DND-41 (cell line): ENCODE measurements around the gene TMEM63C.

Experiments
- ATAC-seq: fragments of 200-7000 bp; cut with Tn5 transposase; 3 replicates; pipeline ENCODE4 v1.9.1; 2021; ENCODE audit warnings: low read depth; ENCODE audit not compliant: insufficient read depth
- DNase-seq: peaks from one replicate; pipeline ENCODE4 v3.0.0-alpha.2; 2020
- H2AFZ ChIP-seq: 2 replicates; pipeline ENCODE4 v1.6.0; 2012; ENCODE audit warnings: low read depth, low read length
- H3K27ac ChIP-seq: 2 replicates; pipeline ENCODE4 v1.5.1; 2012; ENCODE audit warnings: low read length, inconsistent platforms
- H3K27me3 ChIP-seq: fragments of 200-600 bp; sonication (generic); 2 replicates; pipeline ENCODE4 v1.6.0; 2012; ENCODE audit warnings: low read length, mild to moderate bottlenecking, inconsistent platforms; ENCODE audit not compliant: insufficient read depth, poor library complexity
- H3K36me3 ChIP-seq: 2 replicates; pipeline ENCODE4 v1.5.1; 2012; ENCODE audit warnings: low read length, inconsistent platforms; ENCODE audit not compliant: insufficient read depth
- H3K4me1 ChIP-seq: 2 replicates; pipeline ENCODE4 v1.5.1; 2012; ENCODE audit warnings: mild to moderate bottlenecking, low read length; ENCODE audit not compliant: insufficient read depth
- H3K4me2 ChIP-seq: 2 replicates; pipeline ENCODE4 v1.6.0; 2012; ENCODE audit warnings: mild to moderate bottlenecking, moderate library complexity, low read length, inconsistent platforms; ENCODE audit not compliant: insufficient read depth
- H3K4me3 ChIP-seq, 2 experiments: fragments of 200-600 bp in 1 of 2; shearing (Covaris generic) in 1 of 2; 2 replicates each; pipeline ENCODE4 v1.5.1; 2012 to 2016; ENCODE audit warnings: inconsistent platforms in 2 of 2, low read length in 2 of 2, mild to moderate bottlenecking in 2 of 2, low read depth in 1 of 2, moderate library complexity in 1 of 2
- H3K79me2 ChIP-seq: 2 replicates; pipeline ENCODE4 v1.6.0; 2012; ENCODE audit warnings: low read length, inconsistent platforms; ENCODE audit not compliant: insufficient read depth
- H3K9ac ChIP-seq: 2 replicates; pipeline ENCODE4 v1.6.0; 2012; ENCODE audit warnings: low read depth, mild to moderate bottlenecking, inconsistent platforms, low read length, moderate library complexity
- H3K9me3 ChIP-seq: 2 replicates; pipeline ENCODE4 v1.5.1; 2012; ENCODE audit warnings: low read length, moderate library complexity, mild to moderate bottlenecking, inconsistent platforms; ENCODE audit not compliant: insufficient read depth, severe bottlenecking
- H4K20me1 ChIP-seq: 2 replicates; pipeline ENCODE4 v1.6.0; 2012; ENCODE audit warnings: low read length; ENCODE audit not compliant: insufficient read depth
- EZH2 ChIP-seq: IDR thresholded peaks from 3 replicates; pipeline ENCODE4 v1.6.1; 2012; ENCODE audit warnings: borderline replicate concordance, low read depth, mild to moderate bottlenecking, moderate library complexity, low read length, inconsistent platforms; ENCODE audit not compliant: severe bottlenecking
- TF ChIP-seq, protein P1 (sequence below): IDR thresholded peaks from 2 replicates; pipeline ENCODE4 v1.5.1; 2012; ENCODE audit warnings: borderline replicate concordance, low read length, moderate library complexity, mild to moderate bottlenecking; ENCODE audit not compliant: poor library complexity, severe bottlenecking; ENCODE audit errors: extremely low read depth

The TMEM63C gene

DNA sequence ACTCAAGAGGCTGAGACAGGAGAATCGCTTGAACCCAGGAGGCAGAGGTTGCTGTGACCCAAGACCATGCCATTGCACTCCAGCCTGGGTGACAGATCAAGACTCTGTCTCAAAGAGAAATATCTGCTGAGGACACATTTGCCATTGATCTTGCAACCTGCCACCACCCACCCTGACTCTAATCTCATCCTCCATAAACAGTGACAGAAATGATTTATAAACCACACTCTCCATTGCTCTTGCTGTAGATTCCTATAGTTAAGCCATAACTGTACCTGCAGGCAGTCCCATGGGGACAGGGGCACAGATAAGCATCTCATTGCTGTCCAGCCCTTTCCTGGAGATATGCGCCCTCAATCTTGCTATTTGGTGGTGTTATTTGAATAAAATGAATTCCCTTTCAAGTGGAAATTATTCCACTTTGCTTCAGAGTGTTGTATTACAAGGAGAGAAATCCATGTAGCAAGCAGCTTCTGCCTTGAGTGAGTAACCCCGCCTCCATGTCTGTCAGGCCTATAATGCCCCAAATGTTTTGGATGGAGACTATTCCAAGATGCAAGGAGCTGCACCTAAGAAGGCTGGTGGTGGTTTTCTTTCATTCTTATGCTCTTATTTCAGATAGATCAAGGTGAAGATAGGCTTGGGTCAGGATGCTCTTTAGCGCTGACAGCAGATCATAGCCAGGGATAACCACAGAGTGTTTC is 37.0 kb upstream of the TMEM63C start:
- no peak for ATAC-seq
- Histone ChIP-seq H3K4me1 (no peaks in the 10 kb centered on the region), H3K27me3 (peaks cover 13% of the 10 kb centered on the region)

DNA sequence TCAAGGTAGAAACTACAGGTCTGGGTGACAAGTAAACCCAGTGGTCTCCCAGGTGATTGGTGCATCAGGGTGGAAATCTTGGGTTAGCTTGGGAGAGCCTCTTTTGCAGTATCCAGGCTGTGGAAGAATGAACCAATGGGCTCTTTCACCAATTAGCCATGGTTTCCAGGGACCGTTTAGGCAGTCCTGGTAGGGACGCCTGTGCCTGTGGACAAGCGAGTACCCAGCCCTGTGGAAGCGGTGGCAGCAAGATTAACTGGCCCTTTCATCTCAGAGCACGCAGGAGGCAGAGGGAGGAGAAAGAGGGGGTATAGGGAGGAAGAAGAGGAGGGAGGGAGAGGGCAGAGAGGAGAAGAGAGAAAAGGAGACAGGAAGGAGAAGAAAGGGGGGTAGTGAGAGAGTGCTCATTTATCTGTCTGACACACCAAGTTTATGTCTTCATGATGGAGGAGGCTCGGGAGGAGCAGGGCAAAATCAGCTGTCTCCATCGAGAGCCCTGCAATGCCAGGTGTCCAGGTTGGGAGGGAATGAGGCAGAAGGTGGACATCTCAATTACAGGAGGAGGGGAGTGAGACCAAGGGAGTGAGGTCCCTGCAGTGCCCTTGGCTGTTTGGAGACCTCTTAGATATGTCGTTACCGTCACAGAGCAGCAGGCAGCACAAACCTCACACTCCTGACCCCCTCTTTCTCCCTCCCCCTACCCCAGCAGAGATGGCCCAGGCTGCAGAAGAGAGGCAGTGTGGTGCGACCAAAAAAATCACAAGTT is 35.4 kb upstream of the TMEM63C start:
- DNase-seq (no peak), ATAC-seq (no peak)
- Histone ChIP-seq H3K4me3 (no peak overlapping the region), H3K27me3 (peaks cover 13% of the 10 kb centered on the region), H4K20me1 (no peaks in the 10 kb centered on the region), H3K4me2 (no peak overlapping the region), H3K79me2 (no peaks in the 10 kb centered on the region), H3K27ac (no peak overlapping the region), H3K9ac (no peak overlapping the region), H3K4me1 (no peaks in the 10 kb centered on the region), H3K9me3 (no peaks in the 10 kb centered on the region), H3K36me3 (no peaks in the 10 kb centered on the region), H2AFZ (no peak overlapping the region)
- no peak for TF ChIP-seq EZH2
- TF ChIP-seq, protein P1, sequence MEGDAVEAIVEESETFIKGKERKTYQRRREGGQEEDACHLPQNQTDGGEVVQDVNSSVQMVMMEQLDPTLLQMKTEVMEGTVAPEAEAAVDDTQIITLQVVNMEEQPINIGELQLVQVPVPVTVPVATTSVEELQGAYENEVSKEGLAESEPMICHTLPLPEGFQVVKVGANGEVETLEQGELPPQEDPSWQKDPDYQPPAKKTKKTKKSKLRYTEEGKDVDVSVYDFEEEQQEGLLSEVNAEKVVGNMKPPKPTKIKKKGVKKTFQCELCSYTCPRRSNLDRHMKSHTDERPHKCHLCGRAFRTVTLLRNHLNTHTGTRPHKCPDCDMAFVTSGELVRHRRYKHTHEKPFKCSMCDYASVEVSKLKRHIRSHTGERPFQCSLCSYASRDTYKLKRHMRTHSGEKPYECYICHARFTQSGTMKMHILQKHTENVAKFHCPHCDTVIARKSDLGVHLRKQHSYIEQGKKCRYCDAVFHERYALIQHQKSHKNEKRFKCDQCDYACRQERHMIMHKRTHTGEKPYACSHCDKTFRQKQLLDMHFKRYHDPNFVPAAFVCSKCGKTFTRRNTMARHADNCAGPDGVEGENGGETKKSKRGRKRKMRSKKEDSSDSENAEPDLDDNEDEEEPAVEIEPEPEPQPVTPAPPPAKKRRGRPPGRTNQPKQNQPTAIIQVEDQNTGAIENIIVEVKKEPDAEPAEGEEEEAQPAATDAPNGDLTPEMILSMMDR: no peak

More for the DNA sequence above, 37.0 kb upstream of the TMEM63C start:
- no peak overlapping the region for H2AFZ ChIP-seq
- no peak overlapping the region for H3K4me2 ChIP-seq
- H3K79me2 ChIP-seq: no peaks in the 10 kb centered on the region
- no peak overlapping the region for H3K27ac ChIP-seq
- no peaks in the 10 kb centered on the region for H4K20me1 ChIP-seq
- H3K9ac ChIP-seq: no peak overlapping the region
- H3K9me3 ChIP-seq: no peaks in the 10 kb centered on the region
- no peak overlapping the region for H3K4me3 ChIP-seq
- DNase-seq: no peak
- H3K36me3 ChIP-seq: no peaks in the 10 kb centered on the region
- TF ChIP-seq EZH2: no peak
- TF ChIP-seq, protein P1: no peak

DNA sequence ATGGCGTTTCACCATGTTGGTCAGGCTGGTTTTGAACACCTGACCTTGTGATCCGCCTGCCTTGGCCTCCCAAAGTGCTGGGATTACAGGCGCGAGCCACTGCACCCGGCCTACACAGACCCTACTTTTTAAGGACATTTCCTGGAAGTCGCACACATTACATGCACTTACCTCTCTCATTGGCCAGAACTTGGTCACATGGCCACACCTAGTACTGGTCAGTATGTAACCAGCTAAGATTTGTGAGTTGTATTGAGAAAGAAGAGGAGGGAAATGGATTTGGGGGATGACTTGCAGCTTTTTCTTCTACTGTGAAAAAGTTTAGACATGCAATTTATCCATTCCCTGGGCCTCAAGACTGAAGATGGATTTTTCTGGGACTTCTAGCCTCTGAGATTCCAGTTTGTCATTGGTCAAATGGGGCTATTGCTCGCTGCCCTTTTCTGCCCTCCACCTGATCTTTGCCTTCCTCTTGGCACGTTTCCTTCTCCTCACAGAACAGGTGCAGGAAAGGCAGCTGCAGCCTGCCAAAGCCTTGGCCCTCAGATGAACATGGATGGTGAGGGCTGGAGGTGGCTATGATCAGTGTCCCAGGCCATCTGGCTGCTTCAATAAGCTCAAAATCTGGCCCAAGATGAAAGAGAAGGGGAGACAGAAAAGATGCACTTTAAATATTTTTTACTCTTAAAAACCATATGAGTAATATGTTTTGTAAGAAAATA is 32.9 kb upstream of the TMEM63C start:
- H3K9me3 ChIP-seq: no peaks in the 10 kb centered on the region
- no peaks in the 10 kb centered on the region for H4K20me1 ChIP-seq
- H3K79me2 ChIP-seq: no peaks in the 10 kb centered on the region
- H3K9ac ChIP-seq: no peak overlapping the region
- TF ChIP-seq EZH2: no peak
- TF ChIP-seq, protein P1: no peak
- no peak overlapping the region for H3K4me3 ChIP-seq
- H3K27me3 ChIP-seq: peaks cover 13% of the 10 kb centered on the region
- no peak overlapping the region for H3K27ac ChIP-seq
- no peak overlapping the region for H3K4me2 ChIP-seq
- H3K4me1 ChIP-seq: no peaks in the 10 kb centered on the region
- ATAC-seq: no peak
- H2AFZ ChIP-seq: no peak overlapping the region
- DNase-seq: no peak
- no peaks in the 10 kb centered on the region for H3K36me3 ChIP-seq
